GM10266 (cell line): ENCODE data around the gene ALKBH6.

Experiments used
- DNase-seq: peaks from one replicate; pipeline ENCODE4 v3.0.0; 2012; ENCODE audit errors: extremely low spot score
- CTCF ChIP-seq: IDR thresholded peaks from 2 replicates; pipeline ENCODE4 v1.5.1; 2012; ENCODE audit warnings: mild to moderate bottlenecking, low read depth; ENCODE audit not compliant: control insufficient read depth, insufficient read depth; ENCODE audit errors: missing control alignments

ALKBH6 gene

DNA sequence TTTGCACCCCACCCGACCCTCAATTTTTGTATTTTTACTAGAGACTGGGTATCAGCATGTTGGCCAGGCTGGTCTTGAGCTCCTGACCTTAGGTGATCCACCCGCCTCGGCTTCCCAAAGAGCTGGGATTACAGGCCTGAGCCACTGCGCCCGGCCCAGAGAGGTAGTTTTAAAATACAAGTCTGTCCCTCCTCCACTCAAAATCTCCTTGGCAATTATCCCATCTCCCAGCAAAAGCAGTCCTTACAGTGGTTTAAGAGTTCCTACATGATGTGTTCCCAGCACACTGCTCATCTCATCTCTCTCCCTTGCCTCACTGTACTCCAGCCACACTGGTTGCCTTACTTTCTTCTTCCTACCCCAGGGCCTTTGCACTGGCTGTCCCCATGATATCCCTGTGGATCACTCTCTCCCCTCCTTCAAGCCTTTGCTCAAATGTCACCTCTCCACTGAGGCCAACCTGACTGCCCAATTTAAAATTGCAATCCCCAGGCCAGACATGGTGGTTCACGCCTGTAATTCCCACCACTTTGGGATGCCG is 53.5 kb downstream of the ALKBH6 start:
- TF ChIP-seq CTCF, result no peak
- no peak for DNase-seq

- no peak for TF ChIP-seq CTCF
- DNase-seq, result no peak
Measured at GRCh38 chr19:35959968-35960320, 54.1 kb downstream of the ALKBH6 start.
